Stimulated activated CD8-positive, alpha-beta memory T cell treated with anti-CD3 and anti-CD28 coated beads, Interleukin-12 subunit alpha, Interleukin-12 subunit beta, amount 100 ng/mL, for 24 hours (primary cell): ENCODE measurements around the gene C15orf40.

Experiments
- DNase-seq: peaks from one replicate; pipeline ENCODE4 v3.0.0-alpha.2; 2020; ENCODE audit errors: extremely low read depth

C15orf40 gene

DNA sequence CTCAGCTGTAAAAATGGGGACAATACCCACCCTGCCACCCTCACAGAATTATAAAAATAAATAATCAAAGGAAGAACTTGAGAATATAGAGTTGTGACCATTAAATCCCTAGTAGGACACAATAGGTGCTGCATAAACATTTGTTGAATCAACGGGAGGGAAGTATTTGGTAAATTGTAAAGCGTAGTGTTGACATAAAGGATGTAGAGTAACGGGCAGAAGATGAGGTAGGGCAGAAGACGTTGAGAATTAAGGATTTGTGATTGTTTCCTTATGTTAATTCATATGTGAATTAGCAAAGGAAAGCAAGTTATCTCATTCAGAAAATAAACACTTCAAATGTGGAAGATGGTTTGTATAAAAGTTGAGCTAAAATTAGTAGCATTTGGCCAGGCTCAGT is 18.3 kb downstream of the C15orf40 start:
- no peak for DNase-seq

DNA sequence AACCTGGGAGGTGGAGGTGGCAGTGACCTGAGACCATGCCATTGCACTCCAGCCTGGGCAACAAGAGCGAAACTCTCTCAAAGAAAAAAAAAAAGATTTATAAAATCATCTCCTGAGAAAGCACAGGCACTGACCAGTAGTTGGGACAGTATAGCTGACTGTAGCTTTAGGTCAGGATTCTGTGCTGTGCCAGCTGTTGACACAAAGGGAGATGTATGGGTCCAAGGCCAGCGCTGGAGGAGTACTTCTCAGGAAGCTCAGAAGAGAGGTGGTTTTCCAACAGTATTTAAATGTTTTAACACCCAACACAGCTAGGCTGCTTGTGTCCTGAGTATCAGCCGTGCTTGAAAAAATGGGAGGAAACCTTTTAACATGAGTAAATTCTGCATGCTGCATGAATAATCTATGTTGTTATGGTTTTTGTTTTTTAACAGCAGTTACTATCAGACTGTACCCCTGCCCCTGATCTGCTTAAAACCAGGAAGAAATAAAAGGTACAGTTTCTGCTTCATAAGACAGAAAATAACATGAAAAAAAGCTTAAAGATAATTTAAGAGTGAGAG is 18.9 kb downstream of the C15orf40 start:
- no peak for DNase-seq

DNA sequence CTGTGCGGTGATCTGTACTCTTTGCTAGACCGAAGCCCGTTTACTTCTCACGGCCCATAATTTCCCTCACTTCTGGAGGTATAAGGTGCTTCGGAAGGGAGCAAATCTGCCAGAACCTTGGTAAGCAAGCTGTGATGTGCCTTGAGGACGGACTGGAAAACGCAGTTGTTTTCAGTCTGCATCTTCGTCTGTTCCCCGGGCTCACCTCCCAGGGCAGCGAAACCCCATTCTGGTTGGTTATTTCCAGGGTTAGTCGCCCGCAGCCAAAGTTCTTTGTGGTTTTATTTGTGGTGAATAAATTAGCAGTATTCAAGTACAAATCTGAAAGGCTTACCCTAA is 25.0 kb downstream of the C15orf40 start:
- DNase-seq = no peak

DNA sequence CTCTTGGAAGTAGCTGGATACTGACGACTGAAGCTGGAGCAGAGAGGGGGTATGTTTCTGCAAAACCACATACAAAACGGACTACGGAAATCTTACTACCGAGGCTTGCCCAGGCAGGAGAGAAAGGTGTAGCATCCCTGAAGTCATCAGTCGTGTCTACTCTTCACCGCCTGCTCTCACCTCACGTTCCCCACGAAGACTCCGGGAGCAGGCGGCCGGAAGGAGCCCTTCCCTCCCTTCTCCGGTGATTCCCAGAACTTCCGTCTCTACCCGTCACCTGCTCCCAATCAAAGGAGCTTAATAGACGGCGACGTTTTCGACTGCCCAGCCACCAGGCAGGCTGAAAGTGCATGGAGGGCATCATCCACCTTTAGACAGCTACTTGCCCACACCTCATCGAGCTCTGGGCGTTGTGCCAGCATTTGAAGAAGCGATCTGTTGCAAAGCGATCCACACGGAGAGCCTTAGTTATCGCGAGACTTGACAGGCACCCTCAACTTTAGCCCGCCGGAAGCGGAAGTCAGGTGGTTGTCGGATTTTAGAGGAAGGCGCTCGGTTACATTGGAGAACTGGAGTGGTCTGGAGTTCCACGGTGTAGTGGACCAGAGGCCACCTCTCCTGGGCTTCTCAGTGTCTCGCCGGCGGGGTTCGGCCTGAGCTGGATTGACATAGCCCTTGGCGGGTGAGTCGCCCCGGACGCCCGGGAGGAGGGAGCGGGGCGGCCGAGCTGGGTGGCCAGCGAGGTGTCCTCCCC is 25.6 kb downstream of the C15orf40 start, which contains the start of gene RAMAC:
Gene RAMAC, plus strand, starts transcription at position 523 of the 754 bp plus-strand sequence. CDS start 2,809 bp downstream, outside the sequence.
- peak; percentile 79 for DNase-seq

DNA sequence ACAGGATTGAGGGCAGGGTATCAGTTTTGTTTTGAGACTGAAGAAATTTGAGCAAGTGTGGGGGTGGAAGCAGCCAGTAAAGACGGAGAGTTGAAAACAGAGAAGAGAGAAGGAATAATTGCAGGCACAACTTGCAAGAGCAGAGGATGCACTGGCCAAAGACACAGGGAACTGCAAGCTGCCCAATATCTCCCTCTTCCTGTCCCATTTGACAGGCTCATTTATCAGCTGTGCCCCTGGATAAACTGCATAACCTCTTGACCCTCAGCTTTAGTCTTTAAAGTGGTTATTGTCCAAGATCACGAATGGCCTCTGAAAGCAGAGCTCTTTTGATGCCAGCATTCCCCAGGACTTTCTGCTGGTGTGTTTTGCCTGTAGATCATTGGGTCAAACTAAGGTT is 30.5 kb downstream of the C15orf40 start:
- no peak for DNase-seq

DNA sequence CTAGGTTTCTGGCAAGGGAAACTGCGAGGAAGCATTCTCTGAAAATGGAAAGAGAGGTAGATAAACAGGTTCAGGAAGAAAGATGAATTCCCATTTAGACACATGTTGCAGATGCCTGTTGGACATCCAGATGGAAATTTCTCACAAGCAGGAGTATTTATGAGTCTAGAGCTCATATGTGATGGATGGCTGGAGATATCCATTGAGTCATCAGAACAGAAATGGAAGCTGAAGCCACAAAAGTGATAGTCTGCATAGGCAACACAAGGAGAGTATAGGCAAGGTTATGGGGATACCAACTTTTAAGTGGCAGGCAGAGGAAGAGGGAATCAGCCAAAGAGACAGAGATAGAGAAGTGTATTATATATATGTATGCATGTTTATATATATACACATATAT is 31.7 kb downstream of the C15orf40 start:
- no peak for DNase-seq

DNA sequence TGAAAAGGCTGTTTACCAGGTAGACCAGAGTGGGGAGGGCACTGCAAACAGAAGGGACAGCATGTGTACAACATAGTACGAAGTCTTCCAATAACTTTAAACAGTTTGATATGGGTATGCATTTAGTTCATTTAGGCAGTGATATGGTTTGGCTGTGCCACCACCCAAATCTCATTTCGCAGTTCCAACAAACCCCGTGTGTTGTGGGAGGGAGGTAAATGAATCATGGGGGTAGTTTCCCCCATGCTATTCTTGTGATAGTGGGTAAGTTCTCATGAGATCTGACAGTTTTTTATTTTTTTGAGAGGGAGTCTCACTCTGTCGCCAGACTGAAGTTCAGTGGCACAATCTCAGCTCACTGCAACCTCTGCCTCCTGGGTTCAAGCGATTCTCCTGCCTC is 33.0 kb downstream of the C15orf40 start:
- DNase-seq = no peak

DNA sequence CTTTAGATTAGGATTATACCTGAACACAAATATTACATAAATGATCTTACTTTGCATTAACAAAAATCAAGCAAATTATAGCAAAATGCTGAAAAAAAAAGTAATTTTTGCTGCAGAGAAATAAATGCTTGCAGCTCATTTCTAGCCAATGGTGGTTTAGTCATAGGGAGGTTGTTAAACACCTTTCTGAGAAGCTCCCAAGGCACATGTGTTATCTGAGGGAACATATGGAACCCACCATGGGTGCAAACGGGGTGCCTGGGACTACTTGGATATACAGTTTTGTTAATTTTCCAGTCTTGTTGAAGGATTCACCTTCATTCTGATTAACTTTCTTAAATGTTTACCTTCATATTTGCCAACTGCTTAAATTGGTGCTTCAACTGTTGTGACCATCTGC is 34.4 kb downstream of the C15orf40 start:
- no peak for DNase-seq

DNA sequence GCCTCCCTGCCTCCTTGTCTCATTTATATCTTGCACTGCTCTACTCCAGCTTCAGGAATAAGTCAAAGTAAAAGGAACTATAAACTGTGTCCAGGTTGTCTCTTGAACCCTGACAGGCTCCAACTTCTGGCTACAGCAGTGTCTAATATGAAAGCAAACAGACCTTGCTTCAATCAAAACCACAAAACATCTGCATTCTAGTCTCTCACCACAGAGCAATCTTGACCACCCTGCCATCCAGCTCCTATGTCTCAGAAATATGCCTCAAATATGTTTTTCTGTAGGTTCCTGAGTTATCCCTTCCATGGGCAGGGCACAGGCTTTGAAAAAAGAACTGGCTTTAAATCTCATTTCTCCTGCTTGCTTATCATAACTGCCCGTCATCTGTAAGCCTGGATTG is 38.4 kb downstream of the C15orf40 start:
- DNase-seq = no peak

DNA sequence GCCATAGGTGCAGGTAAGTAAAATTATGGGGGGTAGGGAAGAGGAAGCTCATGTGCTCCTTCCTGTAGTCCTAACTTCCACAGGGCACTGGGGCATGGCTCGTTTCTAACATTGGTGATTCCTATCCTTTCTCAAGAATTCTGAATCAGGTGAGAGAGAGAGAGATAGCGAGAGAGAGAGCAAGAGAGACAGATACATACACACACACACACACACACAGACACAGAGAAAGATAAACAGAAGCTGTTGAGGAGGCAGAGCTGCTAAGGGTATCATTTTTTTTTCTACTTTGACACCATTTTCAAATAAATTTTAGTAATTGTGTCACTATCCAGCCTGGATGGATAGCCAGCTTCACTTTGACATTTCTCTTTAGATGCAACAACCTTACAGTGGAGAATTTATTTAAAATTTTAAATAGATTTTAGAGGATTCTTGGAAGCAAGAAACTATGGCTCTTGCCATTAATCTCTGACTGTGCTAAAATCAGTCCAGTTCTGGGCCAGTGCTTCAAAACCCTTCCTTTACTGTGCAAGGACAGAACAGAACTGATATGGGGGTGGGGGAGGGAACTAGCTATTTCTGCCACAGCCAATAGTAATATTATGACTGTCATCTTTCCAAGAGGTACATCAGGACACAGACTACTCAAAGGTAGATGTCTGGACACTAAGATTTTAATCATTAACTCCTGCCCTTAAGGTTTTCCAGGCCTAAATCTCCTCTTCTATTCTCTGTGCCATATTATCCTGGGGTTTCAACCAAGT is 40.0 kb downstream of the C15orf40 start:
- DNase-seq = no peak

DNA sequence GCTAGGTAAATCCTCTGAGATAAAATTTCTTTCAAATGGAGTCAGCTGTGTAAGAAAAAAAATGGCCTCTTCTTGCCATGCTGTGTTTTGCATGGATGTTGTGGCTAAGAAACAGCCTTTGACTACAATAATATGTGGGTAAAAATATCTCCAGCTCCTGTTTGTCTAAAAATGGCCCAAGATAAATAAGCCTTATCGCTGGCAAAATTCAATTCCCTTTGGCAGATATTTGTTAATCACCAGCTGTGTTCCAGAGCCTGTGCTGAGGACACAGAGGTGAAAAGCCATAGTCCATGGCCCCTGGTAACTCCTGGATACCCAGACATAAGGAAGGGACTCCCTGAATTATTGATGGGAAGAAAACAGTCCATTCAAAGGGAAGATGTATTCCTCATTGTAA is 40.7 kb downstream of the C15orf40 start:
- no peak for DNase-seq

DNA sequence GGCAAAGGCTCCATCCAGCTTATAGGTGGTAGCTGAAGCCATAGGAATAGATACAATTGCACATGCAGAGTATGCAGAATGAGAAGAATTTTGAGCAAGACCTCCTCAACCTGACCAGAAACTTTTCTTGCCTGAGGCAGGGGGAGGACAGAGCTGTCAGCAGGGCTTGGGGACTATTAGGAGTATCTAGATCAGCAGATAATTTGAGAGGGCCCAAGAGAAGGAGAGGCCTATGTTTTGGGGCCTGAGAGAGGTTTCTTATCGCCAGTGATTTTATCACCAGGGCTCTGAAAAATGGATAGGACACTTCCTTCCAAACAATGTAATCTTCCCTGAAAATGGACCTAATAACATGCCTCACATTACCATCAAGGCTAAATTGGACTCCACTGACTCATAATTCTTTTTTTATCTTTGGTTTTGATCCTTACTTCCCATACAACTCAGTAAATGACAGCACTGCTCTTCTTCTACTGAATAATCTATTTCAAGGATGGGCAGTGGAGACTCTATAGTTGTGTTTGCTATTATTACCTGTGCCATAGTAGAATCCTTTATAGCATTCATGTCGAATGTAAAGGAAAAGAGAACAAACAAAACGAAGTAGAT is 41.3 kb downstream of the C15orf40 start:
- DNase-seq = no peak

DNA sequence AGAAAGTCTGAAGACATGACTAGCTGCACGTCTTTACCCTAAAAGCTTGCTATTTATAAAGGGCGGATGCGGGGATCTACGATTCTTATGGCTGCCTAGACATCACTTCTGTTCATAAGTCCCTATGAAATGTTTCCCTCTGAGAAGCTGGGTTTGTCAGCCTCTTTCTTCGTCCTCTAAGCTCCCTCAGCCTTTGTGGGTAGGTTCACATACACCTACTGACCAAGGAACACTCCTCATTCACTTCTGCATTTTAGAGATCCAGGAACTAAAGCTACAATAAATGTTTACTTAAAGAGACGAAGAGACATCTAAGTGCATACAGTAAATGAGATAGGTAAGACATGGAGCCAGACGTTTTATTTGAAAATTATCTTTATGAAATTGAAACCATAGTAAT is 42.1 kb downstream of the C15orf40 start:
- DNase-seq = no peak

DNA sequence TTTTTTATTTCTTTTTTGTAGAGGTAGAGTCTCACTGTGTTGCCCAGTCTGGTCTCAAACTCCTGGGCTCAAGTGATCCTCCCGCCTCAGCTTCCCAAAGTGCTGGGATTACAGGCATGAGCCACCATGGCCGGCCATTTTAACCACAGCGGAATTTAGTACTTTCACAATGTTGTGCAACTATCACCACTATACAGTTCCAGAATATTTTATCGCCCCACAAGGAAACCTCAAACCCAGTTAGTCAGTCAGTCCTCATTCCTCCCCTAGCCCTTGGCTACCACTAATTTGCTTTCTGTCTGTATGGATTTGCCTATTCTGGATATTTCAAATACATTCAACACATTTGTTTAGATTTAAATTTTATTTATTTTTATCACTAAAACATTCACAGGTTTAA is 43.4 kb downstream of the C15orf40 start:
- no peak for DNase-seq

DNA sequence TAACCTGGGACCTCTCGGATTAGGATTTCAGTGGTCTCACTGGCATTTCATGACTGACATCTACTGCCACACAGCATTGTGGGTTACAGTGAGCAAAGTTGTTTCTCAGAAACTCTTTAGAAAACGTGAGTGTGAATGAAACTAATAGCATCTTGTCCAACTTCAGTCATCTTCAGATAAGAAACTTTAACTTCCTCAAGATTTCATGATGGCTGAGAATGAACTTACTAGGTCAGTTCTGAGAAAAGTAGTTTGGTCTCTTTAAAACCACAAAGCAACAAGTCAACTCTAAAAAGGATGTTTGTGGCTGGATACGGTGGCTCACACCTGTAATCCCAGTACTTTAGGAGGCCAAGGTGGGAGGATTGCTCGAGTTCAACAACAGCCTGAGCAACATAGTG is 44.8 kb downstream of the C15orf40 start:
- DNase-seq = no peak

DNA sequence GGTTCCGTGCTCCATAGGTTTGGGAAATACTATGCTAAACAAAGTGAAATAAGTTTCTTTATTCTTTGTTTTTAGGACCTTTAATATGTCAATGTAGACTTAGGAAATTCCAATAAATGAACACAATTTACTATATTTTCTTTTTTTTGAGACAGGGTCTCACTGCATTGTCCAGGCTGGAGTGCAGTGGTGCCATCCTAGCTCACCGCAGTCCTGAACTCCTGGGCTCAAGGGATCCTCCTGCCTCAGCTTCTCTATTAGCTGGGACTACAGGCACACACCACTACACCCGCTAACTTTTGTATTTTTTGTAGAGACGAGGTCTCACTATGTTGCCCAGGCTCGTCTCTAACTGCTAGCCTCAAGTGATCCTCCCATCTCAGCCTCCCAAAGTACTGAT is 46.5 kb downstream of the C15orf40 start:
- DNase-seq = no peak

DNA sequence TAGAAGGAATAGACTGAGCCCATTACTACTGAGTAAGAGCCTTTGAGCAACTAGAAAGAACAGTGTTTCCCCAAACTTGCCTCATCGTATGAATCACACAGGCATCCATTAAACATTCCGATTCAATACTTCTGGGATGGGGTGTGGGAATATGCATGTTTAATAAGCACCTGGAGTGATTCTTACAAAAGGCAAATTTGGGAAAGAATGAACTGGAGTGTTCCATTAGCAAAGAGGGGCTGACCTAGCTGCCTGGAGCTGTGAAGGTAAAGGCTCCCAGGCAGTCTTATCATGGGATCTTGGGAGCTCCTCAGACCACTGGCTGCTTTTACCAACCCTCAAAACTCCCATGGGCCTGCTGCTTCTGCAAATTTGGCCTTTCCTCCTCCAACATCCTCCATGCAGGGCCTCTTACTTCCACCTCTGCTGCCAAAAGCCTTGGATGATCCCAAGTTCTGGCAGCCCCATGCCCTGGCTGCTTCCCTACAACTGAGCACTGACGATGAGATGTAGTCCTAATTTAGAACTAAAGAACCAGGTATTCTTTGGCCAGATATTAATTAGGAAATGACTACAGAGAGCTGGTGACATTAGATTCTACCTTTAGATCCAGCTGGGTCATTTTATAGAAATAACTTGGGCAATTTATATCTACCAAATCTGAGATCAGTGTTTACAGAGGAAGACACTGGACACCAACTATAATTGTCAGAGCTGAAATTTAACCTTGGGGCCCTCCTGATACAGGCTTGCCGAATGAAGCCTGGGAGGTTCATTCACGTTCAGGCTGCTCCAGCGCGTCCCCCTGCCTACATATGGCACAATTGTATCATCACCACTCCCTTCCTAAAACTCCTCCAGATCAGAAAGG is 47.7 kb downstream of the C15orf40 start:
- DNase-seq = no peak

DNA sequence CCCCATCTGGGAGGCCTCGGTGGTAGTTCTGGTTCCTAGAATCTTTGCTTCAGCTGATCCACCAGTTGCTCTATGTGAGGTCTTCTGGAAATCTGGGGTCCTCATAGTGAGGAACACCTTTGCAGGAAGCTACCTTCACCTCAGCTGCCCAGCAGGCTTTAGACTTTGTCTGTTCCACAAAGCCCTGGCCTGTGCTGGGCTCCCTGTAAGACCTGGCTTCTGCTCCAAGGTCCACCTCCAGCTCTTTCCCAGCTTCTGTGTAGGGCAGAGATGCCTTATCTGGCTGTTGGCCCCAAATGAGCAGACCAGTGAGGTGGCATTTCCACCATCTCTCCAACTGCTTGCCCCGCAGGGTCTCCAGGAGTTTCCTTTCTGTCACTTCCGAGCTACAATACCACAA is 50.7 kb downstream of the C15orf40 start:
- DNase-seq = no peak

DNA sequence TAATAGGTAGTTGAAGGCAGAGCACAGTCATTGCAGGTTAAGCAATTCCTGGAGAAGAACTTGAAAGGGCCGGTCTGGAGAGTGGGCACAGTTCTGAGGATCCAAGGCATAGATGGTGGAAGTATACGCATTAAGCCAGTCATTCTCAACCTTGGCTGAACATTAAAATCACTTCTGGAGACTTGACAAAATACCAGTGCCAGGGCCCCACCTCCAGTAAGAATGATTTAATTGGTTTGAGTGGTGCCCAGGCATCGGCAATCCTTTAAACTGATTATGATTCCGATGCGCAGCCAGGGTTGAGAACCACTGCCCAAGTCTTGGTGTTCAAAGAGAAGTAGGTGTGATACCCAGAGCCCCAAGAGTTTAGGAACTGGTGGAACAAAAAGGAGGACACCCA is 52.0 kb downstream of the C15orf40 start:
- no peak for DNase-seq

DNA sequence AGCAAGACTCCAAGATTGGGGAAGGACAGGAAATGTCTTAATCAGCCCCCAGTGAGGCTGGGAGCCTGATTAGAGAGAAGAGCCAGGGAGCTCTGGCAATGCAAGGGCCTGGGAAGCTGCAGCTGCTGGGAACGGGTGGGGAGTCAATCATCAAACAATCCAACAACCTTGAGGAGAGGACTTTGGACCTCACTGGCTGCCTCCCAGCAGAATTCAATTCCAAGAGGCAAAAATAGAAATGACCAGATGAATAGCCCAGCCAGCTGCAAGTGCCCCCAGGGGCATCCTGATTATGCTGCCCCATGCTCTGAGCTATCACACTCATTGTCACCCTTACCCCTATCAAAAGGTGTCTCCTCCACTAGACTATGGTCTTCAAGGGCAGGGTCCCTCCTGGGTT is 52.8 kb downstream of the C15orf40 start:
- DNase-seq = no peak

DNA sequence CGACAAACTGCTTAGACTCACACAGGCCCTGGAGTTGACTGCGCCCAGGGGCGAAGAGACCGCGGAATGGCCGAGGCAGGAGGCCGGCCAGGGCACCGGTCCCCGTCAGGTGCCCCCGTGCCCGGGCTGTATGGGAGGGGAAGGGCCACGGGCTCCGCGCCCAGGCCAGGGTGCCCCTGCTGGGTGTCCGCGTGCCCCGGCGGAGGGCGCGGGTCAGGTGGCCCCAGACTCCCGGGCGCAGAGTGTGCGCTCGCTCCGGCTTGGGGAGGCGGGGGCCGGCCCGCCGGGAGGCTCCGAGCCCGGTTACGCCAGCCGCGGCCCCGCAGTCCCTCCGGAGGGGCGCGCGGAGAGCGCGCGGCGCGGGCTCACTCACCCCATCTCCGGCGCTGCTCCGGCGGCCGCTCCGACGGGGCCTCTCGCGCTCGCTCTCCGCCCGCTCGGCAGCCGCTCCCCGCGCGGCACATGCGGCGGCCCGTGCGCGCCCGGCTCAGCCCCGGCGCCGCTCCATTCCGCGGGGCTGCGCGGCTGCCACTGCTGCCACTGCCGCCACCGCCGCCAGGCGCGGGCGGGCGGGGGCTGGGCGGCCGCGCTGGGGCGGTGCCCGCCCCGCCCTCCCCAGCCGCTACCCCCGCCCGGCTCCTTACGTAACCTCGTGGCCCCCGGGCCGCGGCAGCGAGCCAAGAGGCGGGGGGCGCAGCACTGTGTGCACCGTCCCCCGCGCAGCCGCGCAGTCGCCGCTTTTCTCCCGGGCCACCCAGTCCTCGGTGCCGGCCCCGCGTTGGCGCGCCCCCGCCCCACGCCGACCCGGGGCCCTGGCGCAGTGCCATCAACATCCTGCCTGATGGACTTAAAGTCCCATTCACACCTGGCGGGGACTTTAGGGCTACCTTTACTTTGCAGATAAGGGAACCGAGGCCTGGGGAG is 59.0 kb downstream of the C15orf40 start, which contains the start of gene HOMER2:
Gene HOMER2, minus strand, starts transcription at position 563 of the 924 bp plus-strand sequence. Its CDS starts 185 bp downstream, at position 378.
- DNase-seq = no peak
